ENCODE results near the gene ECHS1. TPM values are rescaled to one million over a fixed set of nuclear protein-coding genes. Genes with fewer than 3 reads are reported as not detected.

Gene ECHS1
- total RNA-seq, 2 experiments from 2014 or later: 46.2 to 48.3 TPM

DNA sequence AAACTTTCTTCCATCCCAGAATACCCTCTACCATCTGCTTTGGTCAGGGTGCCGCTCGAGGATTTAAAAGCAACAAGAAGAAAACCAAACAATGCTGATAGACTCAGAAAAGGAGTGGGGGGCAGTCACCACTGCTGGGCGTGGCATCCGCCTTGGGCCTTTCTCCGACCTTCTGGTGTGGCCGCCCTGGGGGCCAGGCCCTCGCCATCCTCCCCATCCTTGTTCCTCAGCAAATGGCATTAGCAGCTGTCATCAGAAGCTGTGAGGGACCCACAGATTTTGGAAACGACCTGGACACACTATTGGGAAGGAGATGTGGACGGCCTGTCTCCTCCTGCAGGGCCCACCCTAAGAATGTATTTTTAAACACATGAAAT lies 60.4 kb downstream of the ECHS1 start:
- Histone ChIP-seq H3K4me1 (ENCODE audit: insufficient read depth, low read length, poor library complexity, severe bottlenecking) (peaks cover 28% of the 10 kb centered on the region), H3K4me3 (ENCODE audit: low read depth, low read length, poor library complexity, severe bottlenecking) (no peak overlapping the region), H4K20me1 (ENCODE audit: insufficient read depth, low read length) (no peaks in the 10 kb centered on the region), H3K4me2 (ENCODE audit: low read length) (no peak overlapping the region), H3K36me3 (ENCODE audit: insufficient read depth, low read length) (peaks cover 38% of the 10 kb centered on the region), H3K9me2 (ENCODE audit: insufficient read depth, low read length) (no peaks in the 10 kb centered on the region), H2AFZ (ENCODE audit: low read length) (no peak overlapping the region), H3K79me2 (ENCODE audit: insufficient read depth, low read depth, low read length) (peaks cover 7% of the 10 kb centered on the region; the same call in 1 of the 2 replicates), H3K27ac (ENCODE audit: low read depth, low read length, poor library complexity, severe bottlenecking) (peak overlapping the region; percentile 87), H3K9me3 (ENCODE audit: low read length) (no peaks in the 10 kb centered on the region)
- intact Hi-C loops (cut with micrococcal nuclease; ENCODE audit: unreplicated experiment): no loop called here
- TF ChIP-seq, protein P1, sequence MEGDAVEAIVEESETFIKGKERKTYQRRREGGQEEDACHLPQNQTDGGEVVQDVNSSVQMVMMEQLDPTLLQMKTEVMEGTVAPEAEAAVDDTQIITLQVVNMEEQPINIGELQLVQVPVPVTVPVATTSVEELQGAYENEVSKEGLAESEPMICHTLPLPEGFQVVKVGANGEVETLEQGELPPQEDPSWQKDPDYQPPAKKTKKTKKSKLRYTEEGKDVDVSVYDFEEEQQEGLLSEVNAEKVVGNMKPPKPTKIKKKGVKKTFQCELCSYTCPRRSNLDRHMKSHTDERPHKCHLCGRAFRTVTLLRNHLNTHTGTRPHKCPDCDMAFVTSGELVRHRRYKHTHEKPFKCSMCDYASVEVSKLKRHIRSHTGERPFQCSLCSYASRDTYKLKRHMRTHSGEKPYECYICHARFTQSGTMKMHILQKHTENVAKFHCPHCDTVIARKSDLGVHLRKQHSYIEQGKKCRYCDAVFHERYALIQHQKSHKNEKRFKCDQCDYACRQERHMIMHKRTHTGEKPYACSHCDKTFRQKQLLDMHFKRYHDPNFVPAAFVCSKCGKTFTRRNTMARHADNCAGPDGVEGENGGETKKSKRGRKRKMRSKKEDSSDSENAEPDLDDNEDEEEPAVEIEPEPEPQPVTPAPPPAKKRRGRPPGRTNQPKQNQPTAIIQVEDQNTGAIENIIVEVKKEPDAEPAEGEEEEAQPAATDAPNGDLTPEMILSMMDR (conservative IDR thresholded peaks at IDR 0.05; ENCODE audit: low read length): no peak
- TF ChIP-seq EZH2phosphoT487 (IDR thresholded peaks at IDR 0.05; ENCODE audit: borderline replicate concordance, low read depth, low read length): no peak
- CTCF ChIA-PET (ENCODE audit: unreplicated experiment): no interaction called here
- POLR2A ChIA-PET: no interaction called here
- no TSS peak for BruUV-seq (replicated peaks)
- no peak for DNase-seq (ENCODE audit: low spot score)

Small RNA genes lying within 50 kb of the gene (microRNA-seq; reads per million reads assigned to microRNA genes)
- gene MIR3944 (ENCODE audit: borderline replicate concordance): 25.0 reads per million, percentile 33 among the genes with 10 or more reads in this experiment

Small RNA genes lying within 50 kb of the gene (small RNA-seq; reads per million reads assigned to genes)
- not detected for gene AL360181.4
- not detected for gene BANF1P2
- not detected for gene MIR3944

Other genes with a start within 250 kb of the ECHS1 start
- gene KNDC1, start 213.1 kb downstream of the ECHS1 start, total RNA-seq (2014; rRNA removed; shearing (Covaris generic)): not detected in 2 replicates
- gene KNDC1, start 213.1 kb downstream of the ECHS1 start, total RNA-seq (2022): not detected in 2 replicates
- not detected in 2 replicates for gene UTF1, start 143.1 kb downstream of the ECHS1 start, total RNA-seq (2014; rRNA removed; shearing (Covaris generic))
- gene UTF1, start 143.1 kb downstream of the ECHS1 start, total RNA-seq (2022): not detected in 2 replicates
- not detected in 2 replicates for gene VENTX, start 135.5 kb downstream of the ECHS1 start, total RNA-seq (2014; rRNA removed; shearing (Covaris generic))
- gene VENTX, start 135.5 kb downstream of the ECHS1 start, total RNA-seq (2022): not detected in 2 replicates
- gene ADAM8, start 96.5 kb downstream of the ECHS1 start, total RNA-seq (2014; rRNA removed; shearing (Covaris generic)): 7.5 and 10.0 TPM in 2 replicates
- 16.3 and 17.6 TPM in 2 replicates for gene ADAM8, start 96.5 kb downstream of the ECHS1 start, total RNA-seq (2022)
- gene TUBGCP2, start 64.5 kb downstream of the ECHS1 start, total RNA-seq (2014; rRNA removed; shearing (Covaris generic)): 37.8 and 40.5 TPM in 2 replicates
- gene TUBGCP2, start 64.5 kb downstream of the ECHS1 start, total RNA-seq (2022): 53.0 and 56.1 TPM in 2 replicates
- gene ZNF511, start 64.4 kb downstream of the ECHS1 start, total RNA-seq (2014; rRNA removed; shearing (Covaris generic)): 64.7 and 95.0 TPM in 2 replicates
- gene ZNF511, start 64.4 kb downstream of the ECHS1 start, total RNA-seq (2022): 60.6 and 68.8 TPM in 2 replicates
- not detected in 2 replicates for gene CALY, start 36.5 kb downstream of the ECHS1 start, total RNA-seq (2014; rRNA removed; shearing (Covaris generic))
- not detected in 2 replicates for gene CALY, start 36.5 kb downstream of the ECHS1 start, total RNA-seq (2022)
- not detected in 2 replicates for gene PRAP1, start 26.0 kb downstream of the ECHS1 start, total RNA-seq (2014; rRNA removed; shearing (Covaris generic))
- not detected in 2 replicates for gene PRAP1, start 26.0 kb downstream of the ECHS1 start, total RNA-seq (2022)
- gene FUOM, start 15.3 kb downstream of the ECHS1 start, total RNA-seq (2014; rRNA removed; shearing (Covaris generic)): 46.0 and 47.5 TPM in 2 replicates
- 23.6 and 30.4 TPM in 2 replicates for gene FUOM, start 15.3 kb downstream of the ECHS1 start, total RNA-seq (2022)
- gene PAOX, start 5.9 kb upstream of the ECHS1 start, total RNA-seq (2014; rRNA removed; shearing (Covaris generic)): 5.9 and 10.7 TPM in 2 replicates
- gene PAOX, start 5.9 kb upstream of the ECHS1 start, total RNA-seq (2022): 16.0 and 28.1 TPM in 2 replicates
- gene MTG1, start 20.8 kb upstream of the ECHS1 start, total RNA-seq (2014; rRNA removed; shearing (Covaris generic)): 60.3 and 85.6 TPM in 2 replicates
- gene MTG1, start 20.8 kb upstream of the ECHS1 start, total RNA-seq (2022): 101 and 107 TPM in 2 replicates
- gene SPRN, start 51.3 kb upstream of the ECHS1 start, total RNA-seq (2014; rRNA removed; shearing (Covaris generic)): not detected in 2 replicates
- not detected in 2 replicates for gene SPRN, start 51.3 kb upstream of the ECHS1 start, total RNA-seq (2022)
- 7.3 and 10.0 TPM in 2 replicates for gene SCART1, start 80.6 kb upstream of the ECHS1 start, total RNA-seq (2014; rRNA removed; shearing (Covaris generic))
- gene SCART1, start 80.6 kb upstream of the ECHS1 start, total RNA-seq (2022): 10.9 and 15.2 TPM in 2 replicates
- gene CYP2E1, start 154.0 kb upstream of the ECHS1 start, total RNA-seq (2014; rRNA removed; shearing (Covaris generic)): 1.9 and 2.7 TPM in 2 replicates
- gene CYP2E1, start 154.0 kb upstream of the ECHS1 start, total RNA-seq (2022): 1.7 and 2.4 TPM in 2 replicates
- not detected in 2 replicates for gene SYCE1, start 192.2 kb upstream of the ECHS1 start, total RNA-seq (2014; rRNA removed; shearing (Covaris generic))
- gene SYCE1, start 192.2 kb upstream of the ECHS1 start, total RNA-seq (2022): not detected in 2 replicates